NCI-H82 treated with DMSO at 0.1 percent for 48 hours (cell line): ENCODE results near the gene GSTM1.

ENCODE experiments used
- DNase-seq: peaks from one replicate; lab custom pipeline; 2025; ENCODE audit not compliant: unreplicated experiment; lab: John Stamatoyannopoulos, UW

GSTM1 gene

DNA sequence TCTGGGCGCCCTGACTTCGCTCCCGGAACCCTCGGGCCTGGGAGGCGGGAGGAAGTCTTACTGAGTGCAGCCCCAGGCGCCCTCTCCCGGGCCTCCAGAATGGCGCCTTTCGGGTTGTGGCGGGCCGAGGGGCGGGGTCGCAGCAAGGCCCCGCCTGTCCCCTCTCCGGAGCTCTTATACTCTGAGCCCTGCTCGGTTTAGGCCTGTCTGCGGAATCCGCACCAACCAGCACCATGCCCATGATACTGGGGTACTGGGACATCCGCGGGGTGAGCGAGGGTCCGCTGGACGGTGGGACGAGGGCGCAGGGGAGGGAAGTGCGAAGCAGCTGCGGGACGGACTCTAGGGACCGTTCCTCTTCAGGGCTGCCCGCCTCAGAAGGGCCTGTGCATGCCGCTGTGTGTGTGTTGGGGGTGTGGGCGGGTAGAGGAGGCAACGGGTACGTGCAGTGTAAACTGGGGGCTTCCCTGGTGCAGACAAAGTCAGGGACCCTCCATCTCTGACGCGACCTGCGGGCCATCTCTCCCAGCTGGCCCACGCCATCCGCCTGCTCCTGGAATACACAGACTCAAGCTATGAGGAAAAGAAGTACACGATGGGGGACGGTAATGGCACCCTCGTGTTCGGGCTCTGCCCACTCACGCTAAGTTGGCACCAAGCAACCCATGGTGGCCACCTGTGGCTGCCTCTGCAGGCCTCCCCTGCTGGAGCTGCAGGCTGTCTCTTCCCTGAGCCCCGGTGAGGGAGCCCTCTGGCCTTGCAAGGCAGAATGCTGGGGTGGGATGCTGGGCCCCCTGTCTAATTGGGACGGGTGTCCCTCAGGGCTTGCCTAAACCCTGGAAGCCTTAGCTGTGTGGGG lies at the start of gene GSTM1:
Gene GSTM1, plus strand, starts transcription at position 177 of the 859 bp plus-strand sequence. Its CDS starts 57 bp downstream, at position 234.
- no peak for DNase-seq

DNA sequence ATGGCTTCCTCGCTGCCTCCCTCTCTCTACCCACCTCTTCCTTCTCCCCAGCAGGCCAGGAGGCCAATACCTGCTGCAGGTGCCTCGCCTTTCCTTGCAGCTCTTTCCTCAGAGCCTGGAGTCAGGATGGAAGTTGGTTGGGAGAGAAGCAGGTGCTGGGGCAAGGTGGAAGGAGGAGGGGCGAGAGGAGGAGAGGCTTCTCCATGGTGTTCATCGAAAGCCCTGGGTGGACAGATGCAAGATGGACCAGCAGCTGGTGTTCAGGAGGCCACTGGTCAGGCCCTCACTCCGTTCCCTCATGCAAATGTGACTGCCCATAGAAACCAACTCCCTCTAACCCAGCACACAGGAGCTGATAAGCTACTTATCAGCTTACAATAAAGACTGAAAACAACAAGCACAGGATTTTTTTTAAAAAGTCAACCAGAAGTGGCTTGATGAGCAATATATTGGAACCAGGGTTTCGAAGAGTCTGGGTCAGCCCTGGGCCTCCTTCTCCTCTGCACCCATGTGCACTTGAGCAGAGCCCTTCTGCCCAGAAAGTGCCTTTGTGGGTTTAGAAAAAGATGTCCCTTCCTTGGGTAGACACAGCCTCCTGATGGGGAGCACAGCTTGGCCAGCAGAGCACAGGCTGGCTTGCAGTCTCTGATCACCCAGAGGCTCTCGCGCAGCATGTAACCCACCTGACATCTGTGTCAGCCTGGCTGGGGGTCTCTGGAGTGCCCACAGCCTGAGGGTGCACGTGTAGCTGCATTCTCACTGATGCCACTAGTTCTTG lies 48.4 kb upstream of the GSTM1 start:
- peak; percentile 25 for DNase-seq

DNA sequence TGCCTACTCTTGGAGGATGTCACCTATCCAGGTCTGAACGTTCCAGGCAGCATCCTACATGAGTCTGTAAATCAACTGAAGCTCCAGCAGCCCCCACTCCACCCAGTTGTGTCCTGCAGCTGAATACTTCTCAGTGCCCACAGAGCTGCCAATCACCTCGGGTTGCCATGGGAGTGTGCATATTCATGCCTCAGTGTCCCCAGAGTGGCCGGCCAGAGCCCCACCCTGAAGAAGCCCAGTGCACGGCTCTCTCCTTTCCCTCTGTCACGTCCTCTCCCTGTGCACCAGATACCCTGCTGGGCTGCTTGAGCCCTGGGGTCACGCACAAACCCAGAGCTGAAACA lies 47.8 kb upstream of the GSTM1 start:
- no peak for DNase-seq

- peak; percentile 53 for DNase-seq
Measured at GRCh38 chr1:109640285-109640865, 47.2 kb upstream of the GSTM1 start.

DNA sequence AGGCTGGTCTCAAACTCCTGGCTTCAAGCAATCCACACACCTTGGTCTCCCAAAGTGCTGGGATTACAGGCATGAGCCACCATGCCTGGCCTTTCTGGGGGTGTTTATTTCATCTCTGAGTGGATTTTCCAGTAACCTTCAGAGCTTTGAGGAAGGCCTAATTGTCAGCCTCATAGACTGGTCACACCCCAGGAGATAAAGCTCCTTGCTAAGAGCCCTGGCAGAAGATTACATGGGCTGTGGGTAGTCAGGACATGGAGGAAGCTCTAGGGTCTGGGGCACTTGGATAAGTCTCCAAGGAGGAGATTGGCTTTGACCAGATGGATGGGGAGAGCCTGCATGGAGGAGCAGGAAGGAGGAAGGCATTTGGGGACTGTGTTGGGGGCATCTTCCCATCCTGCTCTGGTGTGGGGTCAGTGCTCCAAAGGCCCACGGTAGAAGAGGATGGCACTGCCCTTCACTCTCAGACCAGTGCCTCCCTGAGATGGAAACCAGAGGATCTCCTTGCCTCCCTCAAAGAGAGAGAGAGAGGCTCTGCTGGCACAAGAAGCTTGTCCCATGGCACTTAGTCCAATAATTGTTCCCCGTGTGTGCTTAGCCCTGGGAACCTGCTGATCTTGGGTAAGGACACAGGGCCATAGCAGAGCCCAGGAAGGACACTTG lies 46.4 kb upstream of the GSTM1 start:
- no peak for DNase-seq

- no peak for DNase-seq
Measured at GRCh38 chr1:109641861-109642260, 45.8 kb upstream of the GSTM1 start.

DNA sequence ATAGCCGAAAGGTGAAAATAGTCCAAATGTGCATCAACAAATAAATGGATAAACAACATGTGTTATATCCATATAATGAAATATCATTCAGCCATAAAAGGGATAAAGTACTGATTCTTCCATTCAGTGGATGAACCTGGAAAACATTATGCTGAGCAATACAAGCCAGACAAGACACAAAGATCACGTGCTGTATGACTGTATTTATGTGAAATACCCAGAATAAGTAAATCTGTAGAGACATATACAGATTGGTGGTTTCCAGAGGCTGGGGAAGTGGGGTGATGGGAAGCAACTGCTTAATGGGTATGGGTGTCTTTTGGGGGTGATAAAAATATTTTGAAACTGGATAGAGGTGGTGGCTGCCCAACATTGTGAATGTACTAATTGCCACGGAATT lies 45.0 kb upstream of the GSTM1 start:
- no peak for DNase-seq

- peak; percentile 50 for DNase-seq
Measured at GRCh38 chr1:109643385-109644230, 44.0 kb upstream of the GSTM1 start.

DNA sequence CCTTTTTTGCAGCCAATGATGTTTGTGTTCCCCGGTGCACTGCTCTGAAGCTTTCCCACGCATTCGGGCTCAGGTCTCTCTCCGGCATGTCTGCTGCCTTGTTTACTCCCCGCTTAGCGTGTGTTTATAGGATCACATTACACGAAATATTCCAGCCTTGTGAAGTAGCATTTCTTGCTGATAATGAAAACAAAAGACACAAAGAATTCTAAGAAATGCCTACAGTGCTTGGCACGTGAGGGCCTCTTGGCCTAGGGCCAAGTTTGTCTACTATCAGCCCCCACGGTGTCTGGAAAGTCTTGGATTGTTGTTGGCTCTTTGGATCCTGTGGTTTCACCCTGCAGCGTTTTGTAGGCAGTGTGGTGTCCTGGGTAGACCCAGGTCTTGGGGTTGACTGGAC lies 42.9 kb upstream of the GSTM1 start:
- DNase-seq: no peak

DNA sequence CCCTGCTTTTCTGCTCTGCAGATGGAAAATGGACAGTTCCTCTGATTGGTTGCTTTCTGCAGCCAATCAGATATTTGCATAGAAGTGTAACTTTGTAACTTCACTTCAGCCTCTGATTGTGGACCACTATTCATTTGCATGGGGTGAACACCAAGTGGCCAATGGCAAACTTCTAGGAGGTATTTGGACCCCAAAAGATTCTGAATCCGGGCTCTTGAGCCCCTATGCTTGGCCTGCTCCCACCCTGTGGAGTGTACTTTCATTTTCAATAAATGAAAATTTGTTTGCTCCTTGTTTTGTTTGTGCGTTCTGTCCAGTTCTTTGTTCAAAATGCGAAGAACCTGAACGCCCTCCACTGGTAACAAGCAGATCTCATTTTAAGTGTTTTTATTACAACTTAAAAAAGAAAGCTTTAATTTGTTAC lies 38.1 kb upstream of the GSTM1 start:
- DNase-seq: no peak

GRCh38 chr1:109650609-109651008 lies 37.0 kb upstream of the GSTM1 start:
- no peak for DNase-seq

DNA sequence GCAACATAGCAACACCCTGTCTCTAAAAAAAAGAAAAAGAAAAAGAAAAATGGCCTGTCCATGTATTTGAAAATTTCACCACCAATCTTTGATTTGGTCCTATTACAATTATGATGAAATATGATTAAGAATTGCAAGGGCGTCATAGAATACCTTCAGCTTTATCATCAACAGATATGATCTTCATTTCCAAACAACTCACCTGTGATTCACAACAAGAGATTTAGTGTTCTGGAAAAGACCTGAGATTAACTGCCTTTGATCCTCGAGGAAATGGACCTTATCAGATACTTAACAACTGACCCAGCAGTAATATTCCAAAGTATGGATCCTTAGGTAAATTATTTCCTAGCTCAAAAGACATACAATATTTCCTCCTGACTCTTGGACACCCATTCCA lies 35.2 kb upstream of the GSTM1 start:
- no peak for DNase-seq

DNA sequence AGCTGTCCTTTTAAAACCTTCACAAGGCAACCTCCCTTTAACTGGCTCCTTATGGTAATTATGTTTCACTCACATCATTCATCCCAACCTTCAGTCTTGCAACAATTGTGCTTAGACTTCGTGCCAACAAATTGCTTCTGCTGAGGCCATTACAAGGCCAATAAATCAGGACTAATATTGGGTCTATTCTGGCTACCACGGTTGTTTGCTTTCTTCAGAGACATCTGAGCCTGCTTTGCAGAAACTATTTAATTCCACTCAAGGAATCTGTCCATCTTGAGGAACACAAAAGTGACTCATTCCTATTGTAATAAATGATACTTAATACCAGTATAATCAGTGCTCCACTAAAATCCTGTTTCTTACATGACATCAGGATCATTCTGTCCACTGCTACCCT lies 34.3 kb upstream of the GSTM1 start:
- no peak for DNase-seq

DNA sequence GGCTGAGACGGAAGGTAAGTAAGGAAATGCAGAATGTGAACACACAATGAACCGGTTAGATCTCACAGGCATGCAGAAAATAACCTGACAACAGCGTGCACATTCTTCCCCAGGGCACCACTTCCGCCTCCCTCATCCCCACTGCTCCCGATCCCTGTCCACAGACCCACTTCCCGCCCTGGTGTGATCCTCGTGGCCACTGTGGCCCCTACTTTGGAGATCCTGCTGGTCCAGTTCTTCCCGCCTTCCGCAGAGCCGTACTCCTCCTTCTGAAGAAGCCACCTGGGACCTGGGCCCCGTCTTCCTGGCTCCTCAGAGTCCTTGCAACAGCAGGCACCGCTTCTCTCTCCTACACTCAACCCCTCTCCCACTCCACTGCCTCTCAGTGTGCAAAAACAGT lies 33.1 kb upstream of the GSTM1 start:
- DNase-seq: no peak

GRCh38 chr1:109655615-109656519 lies 31.8 kb upstream of the GSTM1 start, which contains the start of gene GSTM4:
Gene GSTM4, plus strand, starts transcription at chr1:109656099. Its CDS starts 291 bp downstream, at chr1:109656390.
- DNase-seq: peak; percentile 43

DNA sequence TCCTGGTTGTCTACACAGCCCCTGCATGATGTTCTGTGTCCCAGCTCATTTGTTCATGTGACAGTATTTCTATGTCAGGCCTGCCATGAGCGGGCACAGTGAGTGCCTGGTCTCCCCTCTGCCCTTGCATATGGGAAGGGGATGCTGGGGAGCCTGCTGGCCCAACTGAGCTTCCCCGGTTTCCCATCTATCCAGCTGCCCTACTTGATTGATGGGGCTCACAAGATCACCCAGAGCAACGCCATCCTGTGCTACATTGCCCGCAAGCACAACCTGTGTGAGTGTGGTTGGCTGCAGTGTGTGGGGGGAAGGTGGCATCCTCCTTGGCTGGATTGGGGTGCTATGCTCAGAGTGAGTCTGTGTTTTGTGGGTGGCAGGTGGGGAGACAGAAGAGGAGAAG lies 30.2 kb upstream of the GSTM1 start:
- DNase-seq: no peak

- no peak for DNase-seq
Measured at GRCh38 chr1:109657970-109658369, 29.6 kb upstream of the GSTM1 start.

GRCh38 chr1:109658533-109659042 lies 29.0 kb upstream of the GSTM1 start:
- DNase-seq: no peak

DNA sequence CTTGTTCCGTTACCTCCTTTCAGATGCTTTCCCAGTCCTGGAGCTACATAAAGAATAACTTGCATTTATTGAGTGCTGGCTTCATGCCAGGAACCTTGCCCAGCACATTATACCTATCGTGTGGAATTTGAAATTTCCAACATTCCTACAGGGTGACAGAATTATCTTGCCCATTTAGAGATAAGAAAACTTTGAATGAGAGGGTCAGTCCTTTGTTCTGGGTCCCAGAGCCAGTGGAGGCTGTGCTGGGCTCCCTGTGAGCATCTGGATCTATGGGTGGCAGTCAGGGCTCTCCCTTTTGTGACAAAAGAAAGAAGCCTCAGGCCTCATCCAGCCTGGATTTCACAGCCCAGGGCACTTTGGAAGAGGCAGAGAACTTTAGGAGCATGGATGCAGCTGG lies 28.5 kb upstream of the GSTM1 start:
- no peak for DNase-seq
